ENCODE measurements around the gene CCDC154.
"Not testable (repeated sequence)": the region's sequence is repeated elsewhere in the genome, so short reads cannot be mapped to it uniquely, and the experiment has no call there.

CCDC154 gene, protein sequence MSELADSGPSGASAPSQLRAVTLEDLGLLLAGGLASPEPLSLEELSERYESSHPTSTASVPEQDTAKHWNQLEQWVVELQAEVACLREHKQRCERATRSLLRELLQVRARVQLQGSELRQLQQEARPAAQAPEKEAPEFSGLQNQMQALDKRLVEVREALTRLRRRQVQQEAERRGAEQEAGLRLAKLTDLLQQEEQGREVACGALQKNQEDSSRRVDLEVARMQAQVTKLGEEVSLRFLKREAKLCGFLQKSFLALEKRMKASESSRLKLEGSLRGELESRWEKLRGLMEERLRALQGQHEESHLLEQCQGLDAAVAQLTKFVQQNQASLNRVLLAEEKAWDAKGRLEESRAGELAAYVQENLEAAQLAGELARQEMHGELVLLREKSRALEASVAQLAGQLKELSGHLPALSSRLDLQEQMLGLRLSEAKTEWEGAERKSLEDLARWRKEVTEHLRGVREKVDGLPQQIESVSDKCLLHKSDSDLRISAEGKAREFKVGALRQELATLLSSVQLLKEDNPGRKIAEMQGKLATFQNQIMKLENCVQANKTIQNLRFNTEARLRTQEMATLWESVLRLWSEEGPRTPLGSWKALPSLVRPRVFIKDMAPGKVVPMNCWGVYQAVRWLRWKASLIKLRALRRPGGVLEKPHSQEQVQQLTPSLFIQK

DNA sequence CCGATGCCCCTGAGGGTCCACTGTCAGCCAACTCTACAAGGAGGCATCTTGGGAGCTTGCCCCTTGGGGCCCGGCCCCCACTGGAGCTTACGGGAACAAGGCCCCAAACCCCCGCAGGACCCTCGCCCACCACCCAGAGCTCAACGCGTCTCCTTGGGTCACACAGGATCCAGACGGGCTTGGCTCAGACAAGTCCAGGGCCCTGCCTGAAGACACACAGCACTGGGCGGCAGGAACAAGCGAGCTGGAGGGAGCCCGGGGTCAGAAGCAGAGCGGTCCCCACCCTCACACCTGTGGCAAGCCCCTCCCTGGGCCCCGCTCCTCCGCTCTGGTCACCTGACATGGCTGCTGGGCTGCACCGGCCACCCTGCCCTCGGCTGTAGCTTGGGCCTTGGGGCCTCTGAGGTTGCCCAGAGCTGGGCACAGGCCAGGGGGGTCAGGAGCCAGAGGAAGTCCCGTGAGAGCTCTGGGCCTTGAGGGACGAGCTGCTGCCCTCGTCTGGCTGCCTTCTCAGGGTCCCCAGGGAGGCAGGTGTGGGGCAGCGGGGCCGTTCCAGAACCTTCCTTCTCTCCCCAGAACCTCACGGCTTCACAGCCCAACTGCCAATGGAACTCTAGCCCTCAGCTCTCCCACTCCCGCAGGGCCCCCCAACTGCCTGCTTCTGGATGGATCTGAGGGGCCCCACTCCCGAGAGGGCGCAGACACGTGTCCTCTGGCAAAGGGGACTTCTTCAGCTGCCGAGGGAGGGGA is at the start of gene CCDC154:
CCDC154 (minus strand) TSS at position 577 of the 750 bp plus-strand sequence; CDS start at position 343, 234 bp downstream.
- DNase-seq: no peak

DNA sequence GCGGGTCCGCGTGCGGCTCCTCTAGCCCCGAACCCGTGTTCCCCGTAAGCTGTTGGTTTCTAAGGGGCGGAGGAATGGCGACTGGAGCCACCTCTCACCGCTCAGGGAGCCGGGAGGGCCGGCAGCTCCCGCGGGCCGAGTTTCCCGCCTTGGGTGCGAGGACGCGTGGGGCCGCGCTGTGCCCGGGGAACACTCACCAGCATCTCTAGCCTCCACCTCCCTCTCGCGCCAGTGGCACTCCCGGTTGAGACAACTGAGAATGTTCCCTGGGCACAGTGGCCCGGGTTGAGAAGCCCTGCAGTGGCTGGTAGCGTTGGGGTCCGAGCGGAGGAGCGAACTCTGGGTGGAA is 49.4 kb upstream of the CCDC154 start:
- peak in 1 of 2 experiments; percentile 46 for DNase-seq

DNA sequence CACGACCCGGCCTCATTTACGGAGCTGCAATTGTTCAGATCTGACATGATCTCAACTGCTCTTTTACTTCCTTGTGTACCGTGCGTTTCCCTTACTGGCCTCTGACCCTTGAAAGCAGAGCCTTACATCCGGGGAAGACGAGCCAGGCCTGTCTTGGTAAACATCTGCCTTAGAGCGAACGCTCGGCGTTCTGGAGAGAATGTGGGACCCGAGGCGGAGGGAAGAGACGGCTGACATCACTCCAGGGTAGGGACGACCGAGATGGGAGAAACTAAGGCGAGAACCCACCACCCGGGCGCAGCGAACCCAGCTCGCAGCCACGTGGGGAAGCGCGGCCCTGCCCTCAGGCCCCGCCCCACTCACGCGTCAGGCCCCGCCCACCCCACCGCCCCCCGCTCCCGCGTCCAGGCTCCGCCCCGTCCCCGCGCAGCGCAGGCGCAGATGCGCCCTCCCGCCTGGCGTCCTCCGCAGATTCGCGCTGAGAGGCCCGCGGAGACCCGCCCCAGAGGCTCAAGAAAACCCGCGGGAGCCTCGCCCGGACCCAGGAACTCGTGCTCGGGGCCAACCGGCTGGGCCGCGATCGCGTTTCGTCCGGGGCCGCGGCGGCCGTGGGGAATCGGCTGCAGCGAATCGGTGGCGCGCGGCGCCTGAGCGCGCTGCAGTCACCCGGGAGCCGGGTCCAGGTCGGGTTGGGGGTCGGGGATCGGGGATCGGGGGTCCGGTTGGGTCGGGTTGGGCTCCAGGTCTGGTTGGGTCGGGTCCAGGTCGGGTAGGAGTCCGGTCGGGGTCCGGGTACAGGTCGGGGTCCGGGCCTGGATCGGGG is 48.8 kb upstream of the CCDC154 start, which contains the start of gene TELO2:
TELO2 (plus strand) TSS at position 438 of the 823 bp plus-strand sequence. CDS start 922 bp downstream, outside the sequence.
- DNase-seq: peak; percentile 89 to 92

DNA sequence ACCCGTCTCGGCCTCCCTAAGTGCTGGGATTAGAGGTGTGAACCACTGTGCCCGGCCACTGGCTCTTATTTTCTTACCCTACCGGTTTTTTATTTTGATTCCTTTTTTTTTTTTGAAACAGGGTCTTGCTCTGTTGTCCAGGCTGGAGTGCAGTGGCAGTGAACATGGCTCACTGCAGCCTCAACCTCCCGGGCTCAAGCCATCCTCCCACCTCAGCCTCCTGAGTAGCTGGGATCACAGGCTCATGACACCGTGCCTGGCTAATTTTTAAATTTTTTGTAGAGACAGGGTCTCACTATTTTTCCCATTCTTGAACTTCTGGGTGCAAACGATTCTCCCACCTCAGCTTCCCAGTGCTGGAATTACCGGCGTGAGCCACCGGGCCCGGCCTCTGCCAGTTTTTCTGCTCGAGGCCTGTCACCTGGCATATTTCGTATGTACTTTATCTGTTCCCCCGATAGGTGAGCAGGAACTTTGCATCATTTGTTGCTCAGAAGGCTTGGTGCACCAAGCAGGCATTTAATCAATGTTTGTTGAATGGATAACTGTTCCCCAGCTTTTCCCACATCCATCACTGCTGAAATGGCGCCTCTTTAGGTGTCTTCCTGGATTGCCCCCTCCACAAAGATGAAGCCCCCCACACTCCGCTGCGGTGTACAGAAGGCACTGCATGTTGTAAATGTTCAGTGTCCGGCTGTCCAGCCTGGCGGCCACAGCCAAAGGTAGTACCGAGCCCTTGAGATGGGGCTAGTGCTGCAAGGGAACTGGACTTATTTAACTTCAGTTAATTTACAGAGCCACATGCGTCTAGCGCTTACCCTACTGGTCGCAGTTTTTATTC is 47.9 kb upstream of the CCDC154 start:
- no peak for DNase-seq

DNA sequence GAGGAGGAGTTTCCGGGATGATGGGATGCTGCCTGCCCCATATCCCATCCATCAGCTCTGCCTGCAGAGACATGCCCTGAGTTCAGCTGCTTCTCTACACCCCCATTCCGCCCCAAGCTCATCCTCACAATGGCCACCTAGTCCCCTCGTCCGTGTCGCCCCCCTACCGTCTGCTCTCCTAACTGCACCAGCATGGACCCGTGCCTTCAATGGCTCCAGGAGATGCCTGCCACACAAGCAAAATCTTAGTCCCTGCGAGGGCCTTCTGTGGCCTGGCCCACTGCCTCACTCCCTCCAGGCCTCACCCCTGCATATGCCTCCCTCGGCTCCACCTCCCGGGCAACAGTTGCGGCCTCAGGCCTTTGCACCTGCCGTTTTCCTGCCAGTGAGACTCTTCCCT is 47.0 kb upstream of the CCDC154 start:
- no peak for DNase-seq

DNA sequence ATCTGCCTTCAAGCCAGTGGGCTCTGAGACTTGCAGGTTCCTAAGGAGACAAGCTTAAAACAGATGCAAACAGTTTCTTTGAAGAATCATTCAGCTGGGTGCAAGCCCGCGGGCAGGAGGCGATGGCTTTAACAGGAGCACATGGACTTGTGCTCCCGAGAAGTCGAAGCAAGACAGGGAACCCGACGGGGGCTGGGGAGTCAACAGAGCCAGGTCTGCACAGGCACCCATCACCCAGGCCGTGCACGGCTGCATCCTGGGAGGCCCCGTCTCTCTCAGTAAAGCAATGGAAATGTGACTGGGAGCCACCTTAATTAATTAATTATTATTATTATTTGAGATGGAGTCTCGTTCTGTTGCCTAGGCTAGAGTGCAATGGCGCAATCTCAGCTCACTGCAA is 44.7 kb upstream of the CCDC154 start:
- DNase-seq: no peak

DNA sequence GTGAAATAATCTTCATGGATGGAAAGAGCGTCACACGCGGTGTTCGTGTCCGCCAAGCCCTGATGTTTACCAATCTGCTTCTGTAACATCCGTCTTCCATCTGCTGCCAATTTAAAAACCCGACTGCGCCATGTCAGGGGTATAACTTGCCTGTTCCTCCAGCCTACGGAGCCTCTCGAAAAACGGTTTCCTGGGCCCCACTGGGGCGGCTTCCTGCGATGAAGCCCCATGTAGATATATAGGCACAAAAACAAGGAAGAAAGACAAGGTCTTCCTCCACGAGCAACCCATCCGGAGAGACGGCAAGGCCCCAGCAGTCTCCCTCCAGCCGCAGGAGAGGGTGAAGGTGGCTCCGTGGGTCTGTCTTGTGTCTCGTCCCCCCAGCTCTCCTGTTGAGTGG is 44.3 kb upstream of the CCDC154 start, which contains the start of gene PTX4:
PTX4 (minus strand) TSS at position 326 of the 400 bp plus-strand sequence; CDS start at position 291, 35 bp downstream.
- no peak for DNase-seq

DNA sequence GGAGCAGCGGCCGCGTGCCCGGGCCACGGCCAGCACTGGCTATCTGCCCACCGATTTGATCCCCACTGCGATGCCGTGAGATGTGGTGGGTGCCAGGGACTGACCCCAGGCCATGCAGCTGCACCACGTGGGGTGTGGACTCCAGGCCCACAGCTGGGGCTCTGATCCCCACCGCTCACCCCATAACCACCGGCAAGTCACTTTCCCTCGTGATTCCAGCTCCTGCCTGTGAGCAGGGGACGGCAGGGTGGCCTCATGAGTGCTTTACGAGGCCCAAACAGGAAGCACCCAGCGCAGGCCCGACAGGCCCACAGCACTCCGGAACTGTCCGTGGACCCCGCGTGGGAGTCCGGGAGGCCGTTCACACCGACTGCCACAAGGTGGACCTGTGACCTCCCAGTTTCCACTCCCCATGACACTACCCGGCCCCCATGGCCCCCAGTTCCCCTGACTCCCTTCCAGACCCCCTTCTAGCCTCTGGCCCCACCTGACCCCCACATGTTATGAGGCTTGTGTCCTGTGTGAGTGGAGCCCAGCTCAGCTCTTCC is 43.8 kb upstream of the CCDC154 start:
- DNase-seq: no peak

DNA sequence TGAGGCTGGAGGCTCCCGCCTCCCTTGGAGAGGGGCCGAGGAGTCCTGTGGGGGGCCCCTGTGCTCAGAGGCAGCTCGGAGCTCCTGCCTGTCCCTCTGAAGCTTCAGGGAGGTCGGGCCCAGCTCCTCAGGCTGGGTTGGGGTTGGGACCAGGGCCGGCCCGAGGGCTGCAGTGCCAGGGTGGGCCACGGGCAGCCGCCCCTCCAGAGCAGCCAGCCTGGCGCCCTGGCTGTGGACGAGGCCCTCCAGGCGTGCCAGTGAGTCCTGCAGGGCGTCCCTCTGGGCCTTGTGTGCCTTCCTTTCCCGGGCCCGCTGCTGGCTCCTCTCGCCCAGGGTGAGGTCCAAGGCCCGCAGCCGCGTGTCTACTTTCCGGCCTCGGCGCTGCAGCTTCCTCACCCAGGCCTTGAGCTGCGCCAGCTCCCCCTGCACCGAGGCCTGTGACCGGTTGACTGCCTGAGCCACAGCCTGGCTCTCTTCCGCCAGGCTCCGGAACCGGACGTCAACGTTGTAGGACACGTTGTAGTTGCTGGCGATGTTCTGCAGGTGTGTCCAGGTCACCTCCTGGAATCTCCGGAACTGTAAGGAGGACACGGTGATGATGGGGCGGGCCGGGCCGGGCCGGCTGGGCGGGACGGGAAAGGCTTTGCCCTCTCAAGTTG is 43.2 kb upstream of the CCDC154 start:
- no peak for DNase-seq

DNA sequence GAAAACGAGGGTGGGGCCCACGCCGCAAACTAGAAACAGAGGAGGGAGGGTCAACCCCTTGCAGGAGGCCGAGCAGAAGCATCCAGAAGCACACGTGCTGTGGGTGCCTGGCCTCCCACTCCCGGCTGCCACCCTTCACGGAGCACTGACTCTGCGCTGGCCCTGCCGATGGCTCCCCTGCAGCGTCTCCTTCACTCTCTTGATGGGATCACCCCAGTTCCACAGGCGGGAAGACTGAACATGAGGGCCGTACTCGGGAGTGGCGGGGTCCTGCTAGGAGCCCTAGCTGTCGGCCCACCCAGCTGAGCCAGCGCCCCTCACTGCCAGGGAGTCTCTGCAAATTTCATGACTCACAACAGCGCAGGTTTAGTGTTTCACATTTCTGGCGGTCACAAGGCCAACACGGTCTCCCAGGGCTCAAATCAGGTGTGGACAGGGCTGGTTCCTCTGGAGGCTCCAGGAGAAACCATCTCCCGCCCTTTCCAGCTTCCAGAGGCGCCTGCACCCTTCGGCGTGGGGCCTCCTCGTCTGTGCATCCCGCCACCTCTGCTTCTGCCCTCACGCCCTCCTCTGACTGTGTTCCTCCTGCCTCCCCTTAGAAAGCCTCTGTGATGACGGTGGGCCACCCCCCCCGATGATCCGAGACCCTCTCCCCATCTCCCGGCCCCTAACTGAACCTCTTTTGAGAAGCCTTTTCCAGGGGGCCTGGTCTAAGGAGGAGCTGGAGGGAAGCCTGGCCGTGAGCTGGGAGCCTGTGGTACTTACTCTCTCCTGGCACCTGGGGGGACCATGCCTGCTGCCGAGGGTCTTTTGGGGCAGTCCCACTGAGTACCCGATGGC is 42.4 kb upstream of the CCDC154 start:
- DNase-seq: no peak

DNA sequence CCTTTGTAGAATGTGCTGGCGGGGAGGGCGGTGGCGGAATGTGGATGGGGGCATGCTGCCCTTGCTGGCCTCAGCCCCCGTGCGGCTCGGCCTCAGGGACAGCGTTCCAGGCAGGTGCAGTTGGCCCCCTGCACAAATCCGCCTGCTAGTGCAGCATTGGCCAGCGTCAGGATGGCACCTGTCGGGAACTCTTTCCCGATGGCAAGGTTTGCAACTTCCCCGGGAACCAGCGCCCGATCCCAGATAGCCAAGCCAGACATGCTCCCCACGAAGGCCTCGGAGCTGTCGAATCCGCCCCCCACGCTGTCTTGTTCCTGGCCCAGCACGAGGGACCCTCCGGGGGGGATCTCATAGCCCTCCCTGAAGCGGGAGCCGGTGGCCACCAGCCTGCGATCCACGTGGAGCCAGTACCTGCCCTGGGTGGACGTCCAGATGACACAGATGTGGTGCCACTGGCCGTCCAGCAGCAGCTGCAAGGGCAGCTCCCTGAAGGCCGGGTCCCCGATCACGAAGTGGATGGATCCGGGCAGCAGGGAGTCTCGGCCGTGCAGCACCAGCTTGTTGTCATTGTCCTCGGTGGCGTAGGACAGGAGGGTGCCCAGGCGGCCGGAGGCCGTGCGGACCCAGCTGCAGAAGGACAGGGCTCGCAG is 41.6 kb upstream of the CCDC154 start:
- DNase-seq: no peak

DNA sequence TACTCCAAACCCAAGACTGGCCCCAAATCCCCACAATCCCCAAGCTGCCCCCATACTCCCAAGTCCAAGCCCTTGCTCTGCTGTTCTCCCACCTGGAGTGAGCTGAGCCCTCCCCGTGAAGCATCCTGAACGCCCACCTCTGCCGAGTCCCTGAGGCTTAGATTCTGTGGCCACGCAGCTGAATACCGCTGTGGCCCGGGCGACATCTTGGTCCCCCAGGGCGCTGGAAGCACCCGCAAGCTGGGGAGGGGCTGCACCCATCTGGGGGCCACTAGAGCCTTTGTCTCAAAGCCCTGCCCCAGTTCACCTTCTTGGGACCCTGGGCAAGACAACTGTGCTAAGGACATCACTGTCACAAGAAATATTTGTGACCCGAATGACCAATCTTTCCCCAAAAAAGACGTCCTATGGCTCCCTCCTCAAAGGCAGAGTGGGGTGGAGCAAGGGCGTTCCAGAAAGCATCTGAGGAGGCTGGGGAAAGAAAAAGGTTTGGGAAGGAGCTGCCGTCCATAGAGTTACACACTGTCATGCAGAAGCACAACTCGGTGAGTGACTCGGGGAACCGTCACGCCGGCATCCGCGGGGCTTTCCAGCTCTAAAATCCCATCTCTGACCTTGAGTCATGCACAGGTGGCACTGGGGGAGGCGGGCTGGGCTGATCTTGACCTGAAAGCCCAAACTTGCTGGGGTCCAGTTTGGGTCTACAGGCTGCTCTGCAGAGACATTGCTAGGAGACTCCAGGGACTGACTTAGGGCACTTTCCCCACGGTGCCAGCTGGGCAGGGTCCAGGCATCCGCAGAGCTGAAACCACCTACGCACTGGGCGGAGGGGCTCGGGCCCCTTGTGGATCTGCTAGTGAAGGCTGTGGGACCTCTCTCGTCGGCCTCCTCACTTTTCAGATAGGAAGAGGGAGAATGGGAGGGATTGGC is 37.8 kb upstream of the CCDC154 start:
- DNase-seq: no peak

DNA sequence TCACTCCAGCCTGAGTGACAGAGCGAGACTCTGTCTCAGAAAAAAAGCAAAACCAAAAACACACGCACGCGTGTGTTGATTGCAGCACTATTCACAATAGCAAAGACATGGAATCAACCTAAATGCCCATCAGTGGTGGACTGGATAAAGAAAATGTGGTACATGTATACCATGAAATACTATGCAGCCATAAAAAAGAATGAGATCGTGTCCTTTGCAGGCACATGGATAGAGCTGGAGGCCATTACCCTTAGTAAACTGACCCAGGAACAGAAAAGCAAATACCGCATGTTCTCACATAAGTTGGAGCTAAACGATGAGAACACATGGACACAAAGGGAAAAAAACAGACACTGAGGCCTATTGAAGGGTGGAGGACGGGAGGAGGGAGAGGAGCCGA is 34.6 kb upstream of the CCDC154 start:
- not testable (repeated sequence) for DNase-seq

DNA sequence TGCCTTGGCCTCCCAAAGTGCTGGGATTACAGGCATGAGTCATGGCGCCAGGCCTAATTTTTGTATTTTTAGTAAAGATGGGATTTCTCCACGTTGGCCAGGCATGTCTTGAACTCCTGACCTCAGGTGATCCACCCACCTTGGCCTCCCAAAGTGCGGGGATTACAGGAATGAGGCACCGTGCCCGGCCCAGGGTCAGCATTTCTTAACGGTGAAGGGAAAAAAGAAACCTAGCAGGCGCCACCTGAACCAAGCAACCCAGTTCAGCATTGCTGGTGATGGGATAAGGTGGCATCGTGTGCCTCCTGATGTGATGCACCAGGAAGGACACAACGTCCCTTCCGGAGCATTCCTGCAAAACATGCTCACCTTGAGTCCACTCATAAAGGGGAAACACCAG is 32.7 kb upstream of the CCDC154 start:
- no peak for DNase-seq

DNA sequence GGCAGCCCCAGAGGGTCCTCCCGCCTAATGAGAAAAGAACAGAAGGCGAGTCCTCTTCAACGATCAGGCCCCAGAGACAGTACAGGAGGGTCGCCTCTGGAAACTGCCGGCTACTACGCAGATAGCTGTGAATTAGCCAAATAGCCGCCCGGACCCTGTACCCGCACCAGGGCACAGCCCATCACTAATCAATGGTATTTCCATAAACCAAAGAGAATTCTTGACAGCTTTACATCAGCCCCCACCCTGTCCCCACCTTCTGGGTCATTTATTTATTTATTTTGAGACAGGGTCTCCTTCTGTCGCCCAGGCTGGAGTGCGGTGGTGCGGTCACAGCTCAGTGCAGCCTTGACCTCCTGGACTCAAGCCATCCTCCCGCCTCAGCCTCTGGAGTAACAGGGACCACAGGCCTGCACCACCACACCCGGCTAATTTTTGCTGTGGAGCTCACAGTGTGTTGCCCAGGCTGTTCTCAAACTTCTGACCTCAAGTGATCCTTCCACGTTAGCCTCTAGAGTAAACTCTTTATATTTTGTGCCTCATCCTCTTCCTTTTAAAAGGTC is 31.3 kb upstream of the CCDC154 start:
- no peak for DNase-seq

DNA sequence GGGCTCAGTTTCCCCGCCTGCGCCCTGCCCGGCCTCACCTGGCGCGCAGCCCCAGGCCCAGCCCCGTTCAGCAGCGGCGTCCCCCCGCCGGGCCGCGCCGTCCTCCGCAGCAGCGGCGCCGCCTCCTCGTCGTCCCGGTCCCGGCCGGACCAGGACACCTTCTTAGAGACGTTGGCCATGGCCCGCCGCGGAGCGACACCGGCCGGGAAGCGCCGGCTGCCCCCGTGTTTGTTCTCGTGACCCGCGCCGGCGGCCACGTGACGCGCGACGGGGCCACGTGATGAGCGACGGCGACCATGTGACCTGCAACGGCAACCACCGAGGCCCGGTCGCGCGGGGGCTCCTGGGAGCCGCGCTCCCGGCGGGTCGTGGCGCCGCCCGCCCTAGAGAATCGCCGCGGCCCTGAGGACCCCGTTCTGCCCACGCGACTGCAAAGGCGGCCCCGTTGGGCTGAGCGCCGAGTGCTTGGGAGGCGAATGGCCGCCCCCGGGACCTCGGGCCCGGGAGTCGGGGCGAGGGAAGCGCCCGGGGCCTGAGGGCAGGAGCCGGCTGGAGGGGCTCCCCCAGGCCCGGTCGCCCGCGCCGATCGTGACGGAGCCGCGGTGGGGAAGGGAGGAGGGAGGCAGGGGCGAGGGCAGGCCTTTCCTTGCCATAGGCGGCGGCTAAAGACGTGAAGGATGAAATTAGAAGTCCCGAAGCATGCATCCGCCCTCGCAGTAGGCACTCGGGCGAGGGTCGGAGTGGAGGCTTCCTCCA is 30.6 kb upstream of the CCDC154 start, which contains the start of gene CLCN7:
CLCN7 (minus strand) TSS at position 233 of the 756 bp plus-strand sequence; CDS start at position 179, 54 bp downstream.
- peak; percentile 92 to 93 for DNase-seq
